HG02885 (cell line): ENCODE data around the gene TRAIP.
"Not testable (repeated sequence)": the region's sequence is repeated elsewhere in the genome, so short reads cannot be mapped to it uniquely, and the experiment has no call there.

Source experiments
- ATAC-seq: cut with Tn5 transposase; IDR thresholded peaks from one replicate; pipeline ENCODE4 v1.9.1; 2021; ENCODE audit warnings: mild to moderate bottlenecking; ENCODE audit not compliant: unreplicated experiment, poor library complexity

The TRAIP gene

DNA sequence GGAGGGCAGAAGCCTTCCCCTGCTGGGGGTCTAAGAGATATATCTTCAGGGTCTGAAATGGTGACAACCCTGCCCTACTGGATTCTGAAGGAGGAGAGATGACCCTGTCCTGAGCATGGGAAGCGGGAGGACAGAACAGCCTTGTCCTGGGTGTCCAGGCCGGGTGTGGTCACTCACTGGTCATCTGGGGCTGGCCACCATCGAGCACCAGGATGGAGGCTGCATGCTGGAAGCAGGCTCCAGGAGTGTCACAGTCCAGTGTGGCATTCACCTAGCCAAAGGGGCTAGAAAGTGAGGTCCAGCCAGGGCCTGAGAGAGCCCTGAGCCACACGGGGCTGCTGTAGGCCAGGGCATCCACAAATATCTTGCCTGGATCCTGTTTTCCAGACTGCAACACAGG is 61.9 kb downstream of the TRAIP start:
- ATAC-seq = no peak

DNA sequence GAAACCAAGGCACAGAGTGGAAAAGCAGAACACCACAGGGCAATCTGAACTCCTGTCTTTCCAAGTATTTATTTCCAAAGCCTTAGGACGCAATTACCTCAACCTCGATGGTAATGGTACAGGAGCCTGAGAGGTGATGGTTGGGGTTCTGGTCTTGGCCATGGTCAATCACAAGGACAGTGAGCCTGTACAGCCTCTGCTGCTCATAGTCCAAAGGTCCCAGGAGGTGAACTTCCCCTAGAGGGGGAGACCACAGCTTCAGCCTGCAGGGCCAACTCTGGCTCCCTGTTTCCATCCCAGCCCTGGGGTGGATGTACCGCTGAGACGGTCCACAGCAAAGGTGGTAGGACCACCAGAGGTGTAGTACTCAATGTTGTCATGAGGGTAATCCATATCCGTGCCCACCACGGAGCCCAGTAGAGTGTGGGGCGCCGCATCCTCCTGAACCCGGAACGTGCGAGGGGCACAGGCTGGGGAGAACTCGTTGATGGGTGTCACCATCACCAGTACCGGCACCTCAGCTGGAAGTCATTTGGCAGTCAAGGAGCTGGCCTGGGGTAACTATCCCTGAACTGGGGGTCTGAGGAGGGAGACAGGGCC is 62.8 kb downstream of the TRAIP start:
- ATAC-seq = no peak

GRCh38 chr3:49792371-49793150 is 63.8 kb downstream of the TRAIP start:
- no peak for ATAC-seq

DNA sequence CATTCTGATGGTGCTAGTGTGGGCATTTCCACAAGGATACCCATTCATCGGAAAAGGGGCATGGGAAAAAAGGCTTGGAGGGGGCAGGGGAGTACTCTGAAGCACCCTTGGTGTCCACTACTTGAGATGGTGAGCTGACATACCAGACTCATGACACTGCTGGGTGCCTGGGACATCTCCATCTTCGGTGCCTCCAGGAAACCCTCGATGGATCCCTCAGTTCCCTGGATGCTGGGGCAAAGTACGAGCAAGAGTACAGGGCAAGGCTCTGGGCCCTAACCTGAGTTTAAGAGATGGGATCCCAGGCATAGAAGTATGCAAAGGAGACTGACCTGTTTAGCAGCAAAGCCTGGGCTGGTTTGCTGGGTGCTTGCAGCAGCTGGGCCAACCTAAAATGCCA is 64.8 kb downstream of the TRAIP start:
- no peak for ATAC-seq

GRCh38 chr3:49790626-49791411 is 65.5 kb downstream of the TRAIP start:
- ATAC-seq = no peak

DNA sequence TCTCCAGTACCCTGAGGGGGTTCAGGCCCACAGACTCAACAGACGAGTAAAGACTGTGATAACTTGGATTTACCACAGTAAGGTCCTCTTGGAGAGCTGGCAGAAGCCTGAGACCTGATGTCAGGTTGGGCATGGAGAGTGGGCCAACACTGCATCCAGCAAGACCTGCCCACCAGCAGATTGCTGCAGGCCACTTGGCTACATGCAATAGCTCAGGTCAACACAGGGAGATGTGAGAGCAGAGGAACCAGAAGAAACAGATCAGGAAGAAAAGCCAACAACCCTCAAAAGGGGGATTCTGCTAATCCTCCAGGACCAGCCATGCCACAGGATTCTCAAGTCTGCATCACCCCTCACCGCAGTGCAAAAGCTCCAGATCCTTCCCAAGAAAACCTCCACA is 68.3 kb downstream of the TRAIP start:
- ATAC-seq = no peak

DNA sequence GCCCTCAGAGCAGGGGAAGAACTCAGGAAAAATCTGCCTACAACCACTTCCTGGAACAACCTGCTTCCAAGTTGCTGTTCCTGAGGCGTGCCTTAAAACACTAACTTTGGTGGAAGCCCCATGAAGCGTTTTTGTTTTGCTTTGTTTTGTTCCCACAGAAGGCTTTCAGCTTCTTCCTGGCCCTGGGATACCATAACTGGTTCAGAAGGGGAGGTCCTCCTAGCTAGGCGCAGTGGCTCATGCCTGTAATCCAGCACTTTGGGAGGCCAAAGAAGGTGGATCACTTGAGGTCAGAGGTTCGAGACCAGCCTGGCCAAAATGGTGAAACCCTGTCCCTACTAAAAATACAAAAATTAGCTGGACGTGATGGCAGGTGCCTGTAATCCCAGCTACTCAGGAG is 68.8 kb downstream of the TRAIP start:
- no peak for ATAC-seq

DNA sequence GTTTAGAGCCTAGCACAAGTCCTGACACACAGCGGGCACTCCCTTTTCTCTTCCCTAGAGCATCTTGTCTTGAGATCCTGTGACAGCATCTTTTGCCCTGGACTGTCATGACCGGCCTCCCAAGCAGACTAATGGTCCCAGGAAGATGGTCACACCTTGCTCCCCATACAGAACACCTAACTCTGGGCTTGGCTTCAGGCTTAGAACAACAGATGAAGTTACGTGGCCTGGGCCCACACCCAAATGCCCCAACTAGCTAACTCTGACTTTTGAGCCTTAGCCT is 69.2 kb downstream of the TRAIP start:
- no peak for ATAC-seq

DNA sequence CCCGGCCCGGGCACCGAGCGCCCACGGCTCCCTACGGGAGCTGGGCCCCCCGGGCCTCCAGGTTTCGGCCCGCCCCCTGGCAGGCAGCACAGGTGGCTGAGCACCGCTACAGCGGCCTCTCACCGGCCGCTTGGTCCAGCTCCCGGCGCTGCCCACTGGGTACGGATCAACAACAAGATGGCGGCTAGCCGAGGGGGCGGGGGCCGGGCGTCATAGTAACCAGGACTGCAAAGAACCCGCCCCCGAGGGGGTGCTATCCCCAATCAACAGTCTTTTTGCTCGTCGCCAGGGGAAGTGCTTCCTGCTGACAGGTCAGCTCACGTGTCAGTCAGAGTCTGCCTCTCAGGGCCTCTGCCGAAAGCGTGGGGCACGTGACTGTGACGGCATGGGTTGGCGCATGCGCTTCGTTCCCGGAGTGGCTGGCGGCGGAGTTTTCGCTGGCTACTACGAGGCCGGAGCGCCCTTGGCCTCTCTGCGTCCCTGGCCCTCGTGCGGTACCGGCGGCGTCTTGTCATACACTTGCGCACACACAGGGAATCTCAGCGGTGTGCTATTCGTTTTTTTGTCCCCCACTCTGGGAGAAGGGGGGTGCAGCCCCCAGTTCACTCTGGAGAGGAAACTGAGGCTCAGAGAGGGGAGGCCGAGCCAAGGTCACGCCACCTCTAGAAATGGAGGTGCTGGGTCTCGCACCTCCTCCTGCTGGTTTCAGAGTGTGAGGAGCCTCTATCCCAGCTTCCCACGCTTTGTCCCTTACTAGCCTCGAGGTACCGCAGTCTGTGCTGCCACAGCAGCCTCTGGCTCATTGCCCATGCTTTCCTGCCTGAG is 69.8 kb downstream of the TRAIP start, which contains the start of gene IP6K1:
TSS of gene IP6K1 (minus strand) at position 186 of the 825 bp plus-strand sequence. CDS start 38,502 bp downstream, outside the sequence.
- peak; percentile 99 for ATAC-seq

DNA sequence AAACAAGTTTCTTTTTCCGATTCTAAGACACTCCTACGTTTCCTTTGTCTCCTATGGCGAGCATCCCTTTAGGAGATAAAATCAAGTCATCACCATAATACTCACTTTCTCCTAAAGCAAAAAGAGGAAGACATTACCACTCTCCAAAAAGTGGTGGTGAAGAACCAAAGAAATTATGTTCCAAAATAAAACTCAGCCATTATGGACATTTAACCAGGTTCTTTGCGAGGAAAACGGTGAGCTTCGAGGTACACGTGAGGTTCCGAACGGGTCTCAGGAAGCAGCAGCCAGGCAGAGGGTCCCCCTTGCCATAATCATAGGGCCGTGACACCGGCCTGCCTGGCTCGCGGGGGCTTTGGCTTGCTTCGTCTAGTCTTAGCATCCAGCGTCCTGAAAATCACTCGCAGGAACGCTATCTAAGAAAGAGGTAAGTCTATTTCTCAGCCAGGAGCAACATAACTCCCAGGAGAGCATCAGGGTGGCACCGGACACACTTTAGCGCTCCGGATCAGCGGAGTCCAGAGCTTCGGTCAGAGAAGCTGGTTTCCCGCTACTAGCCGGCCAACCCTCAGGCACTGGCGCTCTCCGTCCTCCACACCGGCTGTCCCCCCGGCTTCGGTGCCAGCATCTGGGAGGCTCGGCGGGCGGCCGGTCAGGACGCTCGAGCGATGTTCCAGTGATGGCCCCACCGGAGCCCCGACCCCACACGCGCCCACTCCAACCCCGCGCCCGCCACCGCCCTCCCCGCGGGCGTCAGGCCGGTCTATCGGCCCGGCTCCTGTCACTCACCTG is 70.6 kb downstream of the TRAIP start:
- ATAC-seq = peak; percentile 46

DNA sequence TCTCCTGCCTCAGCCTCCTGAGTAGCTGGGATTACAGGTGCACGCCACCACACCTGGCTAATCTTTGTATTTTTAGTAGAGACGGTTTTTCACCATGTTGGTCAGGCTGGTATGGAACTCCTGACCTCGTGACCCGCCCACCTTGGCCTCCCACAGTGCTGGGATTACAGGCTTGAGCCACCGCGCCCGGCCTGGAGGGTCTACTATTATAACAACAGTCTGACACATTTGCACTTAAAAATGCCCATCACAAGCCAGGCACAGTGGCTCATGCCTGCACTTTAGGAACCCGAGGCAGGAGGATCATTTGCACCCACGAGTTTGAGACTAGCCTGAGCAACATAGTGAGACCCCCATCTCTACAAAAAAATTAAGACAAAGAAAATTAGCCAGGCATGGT is 74.1 kb downstream of the TRAIP start:
- ATAC-seq = not testable (repeated sequence)

DNA sequence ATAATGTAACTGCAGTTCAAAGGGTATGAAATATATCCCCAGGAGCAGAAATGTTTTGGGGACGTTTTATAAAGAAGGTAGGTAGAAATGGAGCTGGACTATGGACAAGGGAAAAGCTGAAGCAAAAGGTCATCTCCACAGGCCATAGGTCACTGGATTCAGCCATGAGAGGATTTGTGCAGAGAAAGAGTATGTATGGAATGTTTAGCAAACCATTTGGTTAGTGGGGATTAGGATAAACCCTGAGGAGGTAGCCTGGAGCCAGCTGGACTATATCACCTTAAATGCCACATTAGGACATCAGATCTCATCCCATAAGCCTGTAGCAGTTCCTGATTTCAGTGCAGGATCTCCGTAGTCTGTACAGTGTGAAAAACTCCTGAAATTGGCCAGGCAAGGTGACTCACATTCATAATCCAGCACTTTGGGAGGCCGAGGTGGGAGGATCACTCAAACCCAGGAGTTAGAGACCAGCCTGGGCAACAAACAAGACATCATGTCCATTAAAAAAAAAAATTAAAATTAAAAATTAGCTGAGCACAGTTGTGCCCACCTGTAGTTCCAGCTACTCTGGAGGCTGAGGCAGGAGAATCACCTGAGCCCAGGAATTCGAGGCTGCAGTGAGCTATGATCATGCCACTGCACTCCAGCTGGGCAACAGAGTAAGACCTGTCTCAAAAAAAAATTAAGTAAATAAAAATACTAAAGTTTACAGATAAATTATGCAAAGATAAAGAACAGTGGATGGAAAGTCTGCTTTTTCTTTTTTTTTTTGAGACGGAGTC is 74.8 kb downstream of the TRAIP start:
- ATAC-seq = no peak

- ATAC-seq = not testable (repeated sequence)
Observed at GRCh38 chr3:49780975-49781365, 75.4 kb downstream of the TRAIP start.

- no peak for ATAC-seq
Observed at GRCh38 chr3:49780080-49780974, 76.0 kb downstream of the TRAIP start.

GRCh38 chr3:49779358-49780079 is 76.8 kb downstream of the TRAIP start:
- ATAC-seq = no peak
